ENCODE data around the gene PPT1. TPM values are rescaled to one million over a fixed set of nuclear protein-coding genes. Genes with fewer than 3 reads are reported as not detected.

PPT1 gene
- total and polyA plus RNA-seq, 2 of the 13 experiments (the other 11 are each of a cell fraction or from before 2014, with no cell fraction given), result 129 TPM

DNA sequence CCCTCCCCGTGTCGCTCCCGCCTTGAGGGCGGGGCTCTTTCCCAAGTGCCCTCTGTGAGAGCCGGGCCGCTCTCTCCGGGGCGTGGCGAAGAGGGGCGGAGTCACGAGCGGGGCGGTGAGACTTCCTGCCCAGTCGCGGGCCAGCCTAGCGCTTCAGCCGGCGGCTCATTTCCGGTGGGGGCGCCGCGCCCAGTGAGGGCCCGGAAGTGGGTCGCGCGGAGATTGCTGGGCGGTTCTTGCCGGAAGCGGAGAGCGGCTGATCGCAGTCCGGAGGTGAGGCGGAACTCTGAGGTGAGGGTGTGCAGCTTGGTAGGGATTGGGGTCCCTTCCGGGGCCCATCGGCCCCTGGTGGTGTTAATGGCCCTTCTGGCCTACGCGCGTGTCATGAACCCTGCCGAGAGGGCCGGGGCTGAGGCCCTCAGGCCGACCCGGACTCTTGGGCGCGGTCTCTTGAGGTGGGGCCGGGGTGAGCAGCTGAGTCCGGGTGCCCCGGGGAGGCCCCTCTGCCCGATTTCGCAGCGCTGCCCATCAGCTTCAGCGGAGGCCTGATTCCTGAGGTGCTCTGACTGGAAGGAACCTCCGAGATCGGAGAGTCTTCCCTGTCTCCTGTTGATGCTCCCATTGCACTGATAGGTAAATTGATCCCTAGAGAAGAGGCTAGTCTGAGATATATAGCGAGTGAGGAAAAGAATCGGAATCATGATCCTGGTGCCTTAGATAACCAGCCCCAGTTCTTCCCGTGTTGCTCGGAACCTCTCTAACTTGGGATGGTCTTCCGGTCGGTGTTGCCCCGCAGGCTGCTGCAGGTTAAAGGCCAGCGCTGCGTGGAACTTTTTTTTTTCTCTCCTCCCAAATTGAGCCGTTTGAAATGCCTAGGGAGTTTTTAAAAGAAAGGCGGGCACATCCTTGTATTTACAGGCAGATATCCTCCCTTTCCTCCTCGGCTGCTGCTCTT lies 56.3 kb downstream of the PPT1 start, which contains the start of gene CAP1 (continued):
- TF ChIP-seq PAWR (CRISPR knock-in tag; IDR thresholded peaks at IDR 0.05; ENCODE audit: borderline replicate concordance) (0 out of 2 replicates have a peak, but pooled peaks have one; percentile 4), HNRNPUL1 (IDR thresholded peaks at IDR 0.05; ENCODE audit: low read depth, low read length) (no peak), ZNF747 (CRISPR knock-in tag; IDR thresholded peaks at IDR 0.05; ENCODE audit: borderline replicate concordance) (no peak), SALL2 (CRISPR knock-in tag; IDR thresholded peaks at IDR 0.05) (no peak), SP140L (CRISPR knock-in tag; IDR thresholded peaks at IDR 0.05; ENCODE audit: borderline replicate concordance) (no peak), ZNF577 (CRISPR knock-in tag; IDR thresholded peaks at IDR 0.05; ENCODE audit: borderline replicate concordance, low read depth) (no peak), CEBPG (CRISPR knock-in tag; IDR thresholded peaks at IDR 0.05) (peak; percentile 24), BRD4 (CRISPR knock-in tag; IDR thresholded peaks at IDR 0.05) (0 out of 2 replicates have a peak, but pooled peaks have one; percentile 14), ZNF383 (CRISPR knock-in tag; IDR thresholded peaks at IDR 0.05; ENCODE audit: borderline replicate concordance) (no peak), SP2 (CRISPR knock-in tag; IDR thresholded peaks at IDR 0.05) (peak; percentile 79), CHCHD3 (CRISPR knock-in tag; IDR thresholded peaks at IDR 0.05) (no peak), ZNF878 (CRISPR knock-in tag; IDR thresholded peaks at IDR 0.05) (no peak)
- TF ChIP-seq, protein P1, sequence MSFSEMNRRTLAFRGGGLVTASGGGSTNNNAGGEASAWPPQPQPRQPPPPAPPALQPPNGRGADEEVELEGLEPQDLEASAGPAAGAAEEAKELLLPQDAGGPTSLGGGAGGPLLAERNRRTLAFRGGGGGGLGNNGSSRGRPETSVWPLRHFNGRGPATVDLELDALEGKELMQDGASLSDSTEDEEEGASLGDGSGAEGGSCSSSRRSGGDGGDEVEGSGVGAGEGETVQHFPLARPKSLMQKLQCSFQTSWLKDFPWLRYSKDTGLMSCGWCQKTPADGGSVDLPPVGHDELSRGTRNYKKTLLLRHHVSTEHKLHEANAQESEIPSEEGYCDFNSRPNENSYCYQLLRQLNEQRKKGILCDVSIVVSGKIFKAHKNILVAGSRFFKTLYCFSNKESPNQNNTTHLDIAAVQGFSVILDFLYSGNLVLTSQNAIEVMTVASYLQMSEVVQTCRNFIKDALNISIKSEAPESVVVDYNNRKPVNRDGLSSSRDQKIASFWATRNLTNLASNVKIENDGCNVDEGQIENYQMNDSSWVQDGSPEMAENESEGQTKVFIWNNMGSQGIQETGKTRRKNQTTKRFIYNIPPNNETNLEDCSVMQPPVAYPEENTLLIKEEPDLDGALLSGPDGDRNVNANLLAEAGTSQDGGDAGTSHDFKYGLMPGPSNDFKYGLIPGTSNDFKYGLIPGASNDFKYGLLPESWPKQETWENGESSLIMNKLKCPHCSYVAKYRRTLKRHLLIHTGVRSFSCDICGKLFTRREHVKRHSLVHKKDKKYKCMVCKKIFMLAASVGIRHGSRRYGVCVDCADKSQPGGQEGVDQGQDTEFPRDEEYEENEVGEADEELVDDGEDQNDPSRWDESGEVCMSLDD (CRISPR knock-in tag; IDR thresholded peaks at IDR 0.05; ENCODE audit: borderline replicate concordance), result no peak
- TF ChIP-seq, protein P2, sequence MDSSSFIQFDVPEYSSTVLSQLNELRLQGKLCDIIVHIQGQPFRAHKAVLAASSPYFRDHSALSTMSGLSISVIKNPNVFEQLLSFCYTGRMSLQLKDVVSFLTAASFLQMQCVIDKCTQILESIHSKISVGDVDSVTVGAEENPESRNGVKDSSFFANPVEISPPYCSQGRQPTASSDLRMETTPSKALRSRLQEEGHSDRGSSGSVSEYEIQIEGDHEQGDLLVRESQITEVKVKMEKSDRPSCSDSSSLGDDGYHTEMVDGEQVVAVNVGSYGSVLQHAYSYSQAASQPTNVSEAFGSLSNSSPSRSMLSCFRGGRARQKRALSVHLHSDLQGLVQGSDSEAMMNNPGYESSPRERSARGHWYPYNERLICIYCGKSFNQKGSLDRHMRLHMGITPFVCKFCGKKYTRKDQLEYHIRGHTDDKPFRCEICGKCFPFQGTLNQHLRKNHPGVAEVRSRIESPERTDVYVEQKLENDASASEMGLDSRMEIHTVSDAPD (CRISPR knock-in tag; IDR thresholded peaks at IDR 0.05), result no peak
- TF ChIP-seq, protein P3, sequence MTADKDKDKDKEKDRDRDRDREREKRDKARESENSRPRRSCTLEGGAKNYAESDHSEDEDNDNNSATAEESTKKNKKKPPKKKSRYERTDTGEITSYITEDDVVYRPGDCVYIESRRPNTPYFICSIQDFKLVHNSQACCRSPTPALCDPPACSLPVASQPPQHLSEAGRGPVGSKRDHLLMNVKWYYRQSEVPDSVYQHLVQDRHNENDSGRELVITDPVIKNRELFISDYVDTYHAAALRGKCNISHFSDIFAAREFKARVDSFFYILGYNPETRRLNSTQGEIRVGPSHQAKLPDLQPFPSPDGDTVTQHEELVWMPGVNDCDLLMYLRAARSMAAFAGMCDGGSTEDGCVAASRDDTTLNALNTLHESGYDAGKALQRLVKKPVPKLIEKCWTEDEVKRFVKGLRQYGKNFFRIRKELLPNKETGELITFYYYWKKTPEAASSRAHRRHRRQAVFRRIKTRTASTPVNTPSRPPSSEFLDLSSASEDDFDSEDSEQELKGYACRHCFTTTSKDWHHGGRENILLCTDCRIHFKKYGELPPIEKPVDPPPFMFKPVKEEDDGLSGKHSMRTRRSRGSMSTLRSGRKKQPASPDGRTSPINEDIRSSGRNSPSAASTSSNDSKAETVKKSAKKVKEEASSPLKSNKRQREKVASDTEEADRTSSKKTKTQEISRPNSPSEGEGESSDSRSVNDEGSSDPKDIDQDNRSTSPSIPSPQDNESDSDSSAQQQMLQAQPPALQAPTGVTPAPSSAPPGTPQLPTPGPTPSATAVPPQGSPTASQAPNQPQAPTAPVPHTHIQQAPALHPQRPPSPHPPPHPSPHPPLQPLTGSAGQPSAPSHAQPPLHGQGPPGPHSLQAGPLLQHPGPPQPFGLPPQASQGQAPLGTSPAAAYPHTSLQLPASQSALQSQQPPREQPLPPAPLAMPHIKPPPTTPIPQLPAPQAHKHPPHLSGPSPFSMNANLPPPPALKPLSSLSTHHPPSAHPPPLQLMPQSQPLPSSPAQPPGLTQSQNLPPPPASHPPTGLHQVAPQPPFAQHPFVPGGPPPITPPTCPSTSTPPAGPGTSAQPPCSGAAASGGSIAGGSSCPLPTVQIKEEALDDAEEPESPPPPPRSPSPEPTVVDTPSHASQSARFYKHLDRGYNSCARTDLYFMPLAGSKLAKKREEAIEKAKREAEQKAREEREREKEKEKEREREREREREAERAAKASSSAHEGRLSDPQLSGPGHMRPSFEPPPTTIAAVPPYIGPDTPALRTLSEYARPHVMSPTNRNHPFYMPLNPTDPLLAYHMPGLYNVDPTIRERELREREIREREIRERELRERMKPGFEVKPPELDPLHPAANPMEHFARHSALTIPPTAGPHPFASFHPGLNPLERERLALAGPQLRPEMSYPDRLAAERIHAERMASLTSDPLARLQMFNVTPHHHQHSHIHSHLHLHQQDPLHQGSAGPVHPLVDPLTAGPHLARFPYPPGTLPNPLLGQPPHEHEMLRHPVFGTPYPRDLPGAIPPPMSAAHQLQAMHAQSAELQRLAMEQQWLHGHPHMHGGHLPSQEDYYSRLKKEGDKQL (CRISPR knock-in tag; IDR thresholded peaks at IDR 0.05; ENCODE audit: low read depth), result no peak
